H1 (cell line): Measurements from ENCODE around the gene STK39. TPM values are rescaled to one million over a fixed set of nuclear protein-coding genes. Genes with fewer than 3 reads are reported as not detected.
A peak's percentile ranks its signal among the peaks of the same experiment; 100 is the strongest.

ENCODE experiments used
- CTCF ChIA-PET: fragments of 300-600 bp; sonication (Branson Sonifier 250); formaldehyde crosslinking; loops from one replicate; lab custom pipeline; 2021; ENCODE audit not compliant: partially characterized antibody; lab: Charles Lee
- POLR2A ChIA-PET: fragments of 300-600 bp; sonication (Branson Sonifier 250); formaldehyde crosslinking; loops from one replicate; lab custom pipeline; 2021; ENCODE audit warnings: inconsistent platforms; ENCODE audit not compliant: partially characterized antibody; lab: Charles Lee
- DNase-seq, 2 experiments: peaks; one replicate each; pipeline versions ENCODE4 v3.0.0 to v3.0.0-alpha.2; 2010 to 2022; ENCODE audit warnings: low spot score in 2 of 2, low read depth in 1 of 2, mixed read lengths in 1 of 2
- FAIRE-seq: peaks from 2 replicates; lab custom pipeline; 2011; peaks lifted over from hg19 to GRCh38; lab: Jason Lieb, UNC
- H2AFZ ChIP-seq: 2 replicates; pipeline ENCODE4 v1.8.1; 2012; ENCODE audit warnings: low read length, inconsistent platforms
- H2AK5ac ChIP-seq: 2 replicates; pipeline ENCODE4 v1.6.1; 2013; ENCODE audit warnings: low read depth, low read length
- H2BK120ac ChIP-seq: replicated peaks from 2 replicates; pipeline ENCODE3; 2013; ENCODE audit warnings: low read depth, low read length, inconsistent platforms
- H2BK12ac ChIP-seq: 2 replicates; pipeline ENCODE4 v1.6.1; 2013; ENCODE audit warnings: low read depth, low read length
- H2BK15ac ChIP-seq: 2 replicates; pipeline ENCODE4 v1.6.1; 2013; ENCODE audit warnings: low read length
- H2BK20ac ChIP-seq: 2 replicates; pipeline ENCODE4 v1.6.1; 2013; ENCODE audit warnings: low read length
- H2BK5ac ChIP-seq: 2 replicates; pipeline ENCODE4 v1.6.1; 2013; ENCODE audit warnings: low read depth, low read length
- H3K14ac ChIP-seq: 2 replicates; pipeline ENCODE4 v1.6.1; 2013; ENCODE audit warnings: inconsistent platforms; ENCODE audit not compliant: insufficient read length
- H3K18ac ChIP-seq: 2 replicates; pipeline ENCODE4 v1.6.1; 2013; ENCODE audit warnings: low read length; ENCODE audit errors: extremely low read depth
- H3K23ac ChIP-seq: 2 replicates; pipeline ENCODE4 v1.6.1; 2013; ENCODE audit warnings: inconsistent platforms; ENCODE audit not compliant: insufficient read length
- H3K23me2 ChIP-seq: 2 replicates; pipeline ENCODE4 v1.6.1; 2013; ENCODE audit warnings: low read depth, low read length
- H3K27ac ChIP-seq: 2 replicates; pipeline ENCODE4 v1.6.1; 2011; ENCODE audit warnings: low read depth, low read length, inconsistent platforms
- H3K27me3 ChIP-seq, 4 experiments: replicated peaks in 1 of 4; 1 replicate in 1 of 4; 2 replicates in 3 of 4; pipeline versions ENCODE4 v1.6.1 to v1.8.1; 2011 to 2013; ENCODE audit warnings: low read length in 3 of 4, mild to moderate bottlenecking in 3 of 4, inconsistent platforms in 2 of 4, mixed read lengths in 2 of 4, moderate library complexity in 1 of 4; ENCODE audit not compliant: control insufficient read depth in 3 of 4, insufficient read depth in 3 of 4; ENCODE audit errors: extremely low read depth in 1 of 4
- H3K36me3 ChIP-seq, 4 experiments: 2 replicates each; pipeline versions ENCODE4 v1.6.1 to v1.8.1; 2011 to 2013; ENCODE audit warnings: mild to moderate bottlenecking in 4 of 4, low read length in 3 of 4, moderate library complexity in 2 of 4, control low read depth in 1 of 4, inconsistent platforms in 1 of 4; ENCODE audit not compliant: insufficient read depth in 4 of 4, control insufficient read depth in 2 of 4
- H3K4ac ChIP-seq: replicated peaks from 2 replicates; pipeline ENCODE3; 2013; ENCODE audit warnings: low read length, low read depth, mixed read lengths, inconsistent platforms; ENCODE audit not compliant: insufficient read length
- H3K4me1 ChIP-seq, 4 experiments: replicated peaks in 1 of 4; 1 replicate in 1 of 4; 2 replicates in 3 of 4; pipeline versions ENCODE4 v1.6.1 to v1.8.1; 2011 to 2013; ENCODE audit warnings: low read length in 3 of 4, inconsistent platforms in 2 of 4, mixed read lengths in 1 of 4; ENCODE audit not compliant: insufficient read depth in 4 of 4, control insufficient read depth in 3 of 4
- H3K4me2 ChIP-seq, 2 experiments: 2 replicates each; pipeline versions ENCODE4 v1.6.1 to v1.8.1; 2011 to 2013; ENCODE audit warnings: low read depth in 2 of 2, low read length in 2 of 2, control low read depth in 1 of 2, inconsistent platforms in 1 of 2, mild to moderate bottlenecking in 1 of 2; ENCODE audit not compliant: insufficient read depth in 1 of 2
- H3K4me3 ChIP-seq, 4 experiments: fragments of 200-600, 300-600 bp in 1 of 4; sonication (generic), shearing (Covaris generic), sonication (Bioruptor Twin) in 1 of 4; 2 replicates each; pipeline versions ENCODE4 v1.5.1 to v1.8.1; 2011 to 2016; ENCODE audit warnings: low read length in 4 of 4, low read depth in 3 of 4, control low read depth in 2 of 4, inconsistent platforms in 2 of 4, mild to moderate bottlenecking in 2 of 4, mixed read lengths in 1 of 4, moderate library complexity in 1 of 4; ENCODE audit not compliant: insufficient read depth in 2 of 4; ENCODE audit errors: extremely low read depth in 1 of 4
- H3K56ac ChIP-seq: replicated peaks from 2 replicates; pipeline ENCODE3; 2013; ENCODE audit warnings: low read depth, mild to moderate bottlenecking, mixed read lengths, low read length, inconsistent platforms; ENCODE audit not compliant: insufficient read length
- H3K79me1 ChIP-seq: 2 replicates; pipeline ENCODE4 v1.6.1; 2013; ENCODE audit warnings: low read depth, low read length, control low read depth
- H3K79me2 ChIP-seq, 2 experiments: 2 replicates each; pipeline versions ENCODE4 v1.6.1 to v1.8.1; 2012 to 2013; ENCODE audit warnings: low read length in 2 of 2, mild to moderate bottlenecking in 2 of 2, inconsistent platforms in 1 of 2; ENCODE audit not compliant: insufficient read depth in 2 of 2, control insufficient read depth in 1 of 2
- H3K9ac ChIP-seq, 4 experiments: replicated peaks in 1 of 4; 1 replicate in 1 of 4; 2 replicates in 3 of 4; pipeline versions ENCODE4 v1.6.1 to v1.8.1; 2011 to 2013; ENCODE audit warnings: low read depth in 3 of 4, low read length in 3 of 4, control low read depth in 2 of 4, mild to moderate bottlenecking in 2 of 4, moderate library complexity in 2 of 4, inconsistent platforms in 1 of 4; ENCODE audit errors: extremely low read depth in 1 of 4
- H3K9me3 ChIP-seq, 2 experiments: 2 replicates each; pipeline versions ENCODE4 v1.6.1 to v1.8.1; 2012 to 2013; ENCODE audit warnings: mild to moderate bottlenecking in 2 of 2, moderate library complexity in 2 of 2, control low read depth in 1 of 2, inconsistent platforms in 1 of 2, low read depth in 1 of 2, low read length in 1 of 2, mixed read lengths in 1 of 2; ENCODE audit not compliant: insufficient read depth in 2 of 2
- H4K20me1 ChIP-seq, 2 experiments: replicated peaks in 1 of 2; 2 replicates each; pipeline versions ENCODE3 to v1.8.1; 2011 to 2013; ENCODE audit warnings: inconsistent platforms in 2 of 2, low read length in 2 of 2, mild to moderate bottlenecking in 1 of 2; ENCODE audit not compliant: insufficient read depth in 2 of 2, control insufficient read depth in 1 of 2
- H4K5ac ChIP-seq: 2 replicates; pipeline ENCODE4 v1.6.1; 2013; ENCODE audit warnings: low read length, low read depth, mixed read lengths, inconsistent platforms; ENCODE audit not compliant: insufficient read length
- H4K8ac ChIP-seq: 2 replicates; pipeline ENCODE4 v1.8.0; 2013; ENCODE audit warnings: mild to moderate bottlenecking, moderate library complexity, low read length, inconsistent platforms; ENCODE audit not compliant: insufficient read depth; ENCODE audit errors: extremely low read depth
- H4K91ac ChIP-seq: replicated peaks from 2 replicates; pipeline ENCODE3; 2013; ENCODE audit warnings: low read length, mixed read lengths, inconsistent platforms; ENCODE audit not compliant: insufficient read length
- ASH2L ChIP-seq: fragments of 200-600, 300-600 bp; sonication (generic); IDR thresholded peaks from one replicate; pipeline ENCODE4 v1.7.1; 2017; ENCODE audit warnings: low read length
- BACH1 ChIP-seq: IDR thresholded peaks from 2 replicates; pipeline ENCODE4 v1.6.1; 2012; ENCODE audit warnings: low read length, improper control_type of control experiment
- BCL11A ChIP-seq, 2 experiments: IDR thresholded peaks; one replicate each; pipeline ENCODE4 v1.6.1; 2011; ENCODE audit warnings: low read depth in 2 of 2, low read length in 2 of 2, mild to moderate bottlenecking in 2 of 2
- FOSL1 ChIP-seq: IDR thresholded peaks from 2 replicates; pipeline ENCODE4 v1.6.1; 2011; ENCODE audit warnings: mild to moderate bottlenecking, low read depth, low read length, moderate library complexity; ENCODE audit not compliant: insufficient read depth
- KDM1A ChIP-seq: fragments of 200-600, 300-600 bp; sonication (generic); IDR thresholded peaks from 2 replicates; pipeline ENCODE4 v1.7.1; 2016; ENCODE audit warnings: mild to moderate bottlenecking, low read length, borderline replicate concordance
- KDM5A ChIP-seq: fragments of 200-600 bp; IDR thresholded peaks from 2 replicates; pipeline ENCODE4 v1.7.1; 2012; ENCODE audit warnings: mild to moderate bottlenecking, low read length, inconsistent platforms, mixed read lengths
- NANOG ChIP-seq: IDR thresholded peaks from 2 replicates; pipeline ENCODE4 v1.6.1; 2011; ENCODE audit warnings: low read length, low read depth, mild to moderate bottlenecking, inconsistent platforms; ENCODE audit not compliant: insufficient read depth, poor library complexity, severe bottlenecking
- NRF1 ChIP-seq: IDR thresholded peaks from 2 replicates; pipeline ENCODE4 v1.6.1; 2011; ENCODE audit warnings: mild to moderate bottlenecking, low read depth, low read length, improper control_type of control experiment
- RAD21 ChIP-seq, 2 experiments: IDR thresholded peaks in 1 of 2; conservative IDR thresholded peaks in 1 of 2; 2 replicates each; pipeline ENCODE4 v1.6.1; 2011; ENCODE audit warnings: low read depth in 2 of 2, low read length in 2 of 2, improper control_type of control experiment in 1 of 2, inconsistent platforms in 1 of 2, mild to moderate bottlenecking in 1 of 2, moderate library complexity in 1 of 2
- RFX5 ChIP-seq: IDR thresholded peaks from 2 replicates; pipeline ENCODE4 v1.6.1; 2011; ENCODE audit warnings: low read depth, low read length, improper control_type of control experiment, borderline replicate concordance
- SRF ChIP-seq: IDR thresholded peaks from 2 replicates; pipeline ENCODE4 v1.6.1; 2011; ENCODE audit warnings: mild to moderate bottlenecking, low read depth, low read length, moderate library complexity
- WGBS, 2 experiments: shearing (Covaris generic) in 1 of 2; methylation state at CpG; one replicate each; pipeline versions ENCODE4 v1.1.6 to v1.1.7; 2013 to 2015; ENCODE audit warnings: low lambda C conversion rate in 2 of 2, mixed read lengths in 2 of 2, inconsistent platforms in 1 of 2, low coverage in 1 of 2, missing lambda C conversion rate in 1 of 2; ENCODE audit not compliant: insufficient replicate concordance in 2 of 2, insufficient coverage in 1 of 2, insufficient read length in 1 of 2; ENCODE audit errors: extremely low coverage in 1 of 2, missing lambda C conversion rate in 1 of 2; 5-methylcytosine and 5-hydroxymethylcytosine counted together
- polyA plus RNA-seq, 7 experiments: library from polyadenylated mRNA; depleted of rRNA in 3 of 7; stranded (reverse) in 5 of 7; unstranded in 2 of 7; fragments of >200 nt in 5 of 7; fragments of 200-250 nt in 2 of 7; gene quantifications; 1 replicate in 5 of 7; 2 replicates in 1 of 7; 4 replicates in 1 of 7; pipeline versions ENCODE4 v1.2.1 to v1.2.3, GENCODE V29; 2011 to 2013; ENCODE audit warnings: missing spikeins in 2 of 7, mixed read lengths in 2 of 7
- total RNA-seq: library from RNA; stranded (reverse); fragmentation: NEBNext Ultra II Directional; extraction: Animal tissue kit (Norgen Biotek cat#: 25700); gene quantifications from 2 replicates; pipeline ENCODE4 v1.2.1, GENCODE V29; 2021
- TF ChIP-seq, protein P1 (sequence below): IDR thresholded peaks from 2 replicates; pipeline ENCODE4 v1.6.1; 2012; ENCODE audit warnings: low read length, inconsistent platforms

STK39 gene
- total and polyA plus RNA-seq, 2 of the 8 experiments (the other 6 are each of a cell fraction or from before 2014, with no cell fraction given) = 13.7 to 23.8 TPM

DNA sequence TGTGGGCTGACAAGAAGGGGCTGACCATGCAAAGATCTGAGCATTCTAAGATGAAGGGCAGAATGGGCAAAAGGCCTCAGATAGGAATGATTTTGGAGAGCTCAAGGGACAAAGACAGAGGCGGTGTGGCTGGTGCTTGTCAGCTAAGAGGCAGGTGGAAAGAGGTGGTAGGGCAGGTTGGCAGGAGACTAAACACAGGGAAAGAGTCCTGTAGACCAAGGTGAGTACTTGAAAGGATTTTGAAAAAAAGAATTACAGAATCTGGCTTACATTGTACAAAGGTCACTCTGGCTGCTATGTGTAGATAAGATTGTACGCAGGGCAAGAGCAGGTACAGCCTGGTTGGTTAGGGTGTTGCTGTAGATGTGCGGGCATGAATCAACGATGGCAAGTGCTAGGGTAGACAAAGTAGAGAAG, 50.6 kb downstream of the STK39 start:
- H3K23ac ChIP-seq = no peak overlapping the region
- H3K4ac ChIP-seq = no peak overlapping the region
- CTCF ChIA-PET = interaction anchor here (0.7 kb wide), 1 partner anchor 22 kb away, joined by 3 read pairs; no protein-coding TSS in a partner anchor
- no peak overlapping the region for H3K4me3 ChIP-seq
- H4K20me1 ChIP-seq = no peaks in the 10 kb centered on the region
- no peak overlapping the region for H3K18ac ChIP-seq
- H3K4me2 ChIP-seq = no peak overlapping the region
- H4K8ac ChIP-seq = no peak overlapping the region
- H4K91ac ChIP-seq = no peak overlapping the region
- H3K9me3 ChIP-seq = no peaks in the 10 kb centered on the region
- H2BK15ac ChIP-seq = peak overlapping the region; percentile 16; the same call in 1 of the 2 replicates
- H3K27me3 ChIP-seq = no peaks in the 10 kb centered on the region
- no peak overlapping the region for H3K56ac ChIP-seq
- H3K79me1 ChIP-seq = no peaks in the 10 kb centered on the region; the same call in 1 of the 2 replicates
- no peak for DNase-seq
- no peak overlapping the region for H2BK12ac ChIP-seq
- POLR2A ChIA-PET = no interaction called here
- no peak overlapping the region for H2BK120ac ChIP-seq
- H3K23me2 ChIP-seq = no peaks in the 10 kb centered on the region
- WGBS, 2 experiments = 87% methylated on average over 4 of the region's 4 CpGs; no CpG with 5 or more reads in 1 of the 2 experiments
- no peak overlapping the region for H2AFZ ChIP-seq
- no peak overlapping the region for H3K9ac ChIP-seq
- 0 out of 7 replicates have a peak, but pooled peaks cover 0 to 5% (median 0%) of the 10 kb centered on the region in 4 experiments for H3K4me1 ChIP-seq
- no peak overlapping the region for H3K27ac ChIP-seq
- H2AK5ac ChIP-seq = no peak overlapping the region
- H3K79me2 ChIP-seq = peaks cover 0 to 4% of the 10 kb centered on the region in 2 experiments; a peak in 2 of 4 replicates
- H4K5ac ChIP-seq = no peak overlapping the region
- H2BK20ac ChIP-seq = no peak overlapping the region
- H2BK5ac ChIP-seq = no peak overlapping the region
- H3K36me3 ChIP-seq = no peaks in the 10 kb centered on the region; a peak in 1 of 8 replicates
- no peak for FAIRE-seq
- H3K14ac ChIP-seq = no peak overlapping the region
- TF ChIP-seq KDM1A (no peak), BCL11A (IDR thresholded peaks at IDR 0.05; ENCODE audit: low read depth in 2 of 2, low read length in 2 of 2) (no peak), SRF (no peak), FOSL1 (no peak), RFX5 (no peak), BACH1 (no peak), KDM5A (no peak), NANOG (no peak), NRF1 (no peak), RAD21 (IDR thresholded peaks at IDR 0.05 in 1 of 2, conservative IDR thresholded peaks at IDR 0.05 in 1 of 2; ENCODE audit: low read depth in 2 of 2, low read length in 2 of 2) (no peak), ASH2L (no peak)
- TF ChIP-seq, protein P1, sequence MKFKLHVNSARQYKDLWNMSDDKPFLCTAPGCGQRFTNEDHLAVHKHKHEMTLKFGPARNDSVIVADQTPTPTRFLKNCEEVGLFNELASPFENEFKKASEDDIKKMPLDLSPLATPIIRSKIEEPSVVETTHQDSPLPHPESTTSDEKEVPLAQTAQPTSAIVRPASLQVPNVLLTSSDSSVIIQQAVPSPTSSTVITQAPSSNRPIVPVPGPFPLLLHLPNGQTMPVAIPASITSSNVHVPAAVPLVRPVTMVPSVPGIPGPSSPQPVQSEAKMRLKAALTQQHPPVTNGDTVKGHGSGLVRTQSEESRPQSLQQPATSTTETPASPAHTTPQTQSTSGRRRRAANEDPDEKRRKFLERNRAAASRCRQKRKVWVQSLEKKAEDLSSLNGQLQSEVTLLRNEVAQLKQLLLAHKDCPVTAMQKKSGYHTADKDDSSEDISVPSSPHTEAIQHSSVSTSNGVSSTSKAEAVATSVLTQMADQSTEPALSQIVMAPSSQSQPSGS = no peak
